GM12801 (cell line): ENCODE results near the gene ANKLE1.

ENCODE experiments used
- CTCF ChIP-seq: IDR thresholded peaks from one replicate; pipeline ENCODE4 v1.5.1; 2011; ENCODE audit warnings: control low read depth; ENCODE audit not compliant: insufficient read length; ENCODE audit errors: extremely low read depth

ANKLE1 gene

GRCh38 chr19:17283504-17283996 is 1.8 kb downstream of the ANKLE1 start:
- no peak for TF ChIP-seq CTCF

GRCh38 chr19:17285415-17286135 is 3.9 kb downstream of the ANKLE1 start:
- no peak for TF ChIP-seq CTCF

- no peak for TF ChIP-seq CTCF
Observed at GRCh38 chr19:17286263-17286662, 4.6 kb downstream of the ANKLE1 start.

- no peak for TF ChIP-seq CTCF
Observed at GRCh38 chr19:17286752-17287151, 5.1 kb downstream of the ANKLE1 start.

GRCh38 chr19:17289489-17289888 is 7.8 kb downstream of the ANKLE1 start:
- TF ChIP-seq CTCF = no peak

- no peak for TF ChIP-seq CTCF
Observed at GRCh38 chr19:17292301-17293074, 10.8 kb downstream of the ANKLE1 start.

- TF ChIP-seq CTCF = no peak
Observed at GRCh38 chr19:17293605-17294004, 11.9 kb downstream of the ANKLE1 start.
